IMR-90 (cell line): ENCODE measurements around the gene BTBD18. TPM values are rescaled to one million over a fixed set of nuclear protein-coding genes. Genes with fewer than 3 reads are reported as not detected.

ENCODE experiments used
- ATAC-seq: fragments of 200-7000 bp; cut with Tn5 transposase; 2 replicates; pipeline ENCODE4 v1.9.1; 2020; ENCODE audit warnings: low read depth, mild to moderate bottlenecking, moderate library complexity
- BruUV-seq: library from RNA; stranded (reverse); fragments of 400-500 nt; replicated peaks from 2 replicates; lab custom pipeline; 2021; lab: Mats Ljungman, UMichigan
- CTCF ChIA-PET: fragments of 300-600 bp; formaldehyde crosslinking; extraction: SDS; loops from one replicate; lab custom pipeline; 2021; ENCODE audit warnings: antibody characterized with exemption; lab: Yijun Ruan, JAX
- POLR2A ChIA-PET: fragments of 300-600 bp; sonication (Branson Sonifier 250); formaldehyde crosslinking; loops from one replicate; lab custom pipeline; 2022; ENCODE audit warnings: antibody characterized with exemption; ENCODE audit not compliant: unreplicated experiment; lab: Charles Lee
- DNase-seq: peaks from one replicate; pipeline ENCODE4 v3.0.0; 2013
- H2AFZ ChIP-seq: replicated peaks from 2 replicates; pipeline ENCODE3; 2013; ENCODE audit warnings: low read length, mild to moderate bottlenecking; ENCODE audit not compliant: poor library complexity
- H2AK5ac ChIP-seq: 2 replicates; pipeline ENCODE4 v1.6.1; 2013; ENCODE audit warnings: low read depth, low read length, inconsistent platforms
- H2AK9ac ChIP-seq: replicated peaks from 2 replicates; pipeline ENCODE3; 2013; ENCODE audit warnings: mild to moderate bottlenecking, low read depth, low read length, moderate library complexity; ENCODE audit not compliant: poor library complexity
- H2BK120ac ChIP-seq: 2 replicates; pipeline ENCODE4 v1.6.1; 2013; ENCODE audit warnings: low read depth, low read length, inconsistent platforms
- H2BK15ac ChIP-seq: 3 replicates; pipeline ENCODE4 v1.6.1; 2013; ENCODE audit warnings: low read depth, low read length, inconsistent platforms
- H2BK20ac ChIP-seq: 2 replicates; pipeline ENCODE4 v1.6.1; 2013; ENCODE audit warnings: low read depth, mild to moderate bottlenecking, inconsistent platforms, low read length, moderate library complexity
- H2BK5ac ChIP-seq: 2 replicates; pipeline ENCODE4 v1.6.1; 2013; ENCODE audit warnings: mild to moderate bottlenecking, low read depth, low read length, inconsistent platforms; ENCODE audit not compliant: poor library complexity, severe bottlenecking
- H3K14ac ChIP-seq: replicated peaks from 2 replicates; pipeline ENCODE4 v1.6.1; 2013; ENCODE audit warnings: low read depth, low read length, inconsistent platforms
- H3K18ac ChIP-seq: 2 replicates; pipeline ENCODE4 v1.6.1; 2013; ENCODE audit warnings: low read depth, low read length, control low read depth
- H3K23ac ChIP-seq: 2 replicates; pipeline ENCODE4 v1.6.1; 2013; ENCODE audit warnings: low read depth, low read length, inconsistent platforms
- H3K27ac ChIP-seq: 2 replicates; pipeline ENCODE4 v1.5.1; 2013; ENCODE audit warnings: mild to moderate bottlenecking, control low read depth, low read length; ENCODE audit not compliant: insufficient read depth
- H3K27me3 ChIP-seq: 2 replicates; pipeline ENCODE4 v1.6.1; 2013; ENCODE audit warnings: low read length; ENCODE audit not compliant: control insufficient read depth, insufficient read depth
- H3K36me3 ChIP-seq: 2 replicates; pipeline ENCODE4 v1.6.1; 2013; ENCODE audit warnings: low read length, mixed read lengths; ENCODE audit not compliant: control insufficient read depth, insufficient read depth
- H3K4ac ChIP-seq: 2 replicates; pipeline ENCODE4 v1.6.1; 2013; ENCODE audit warnings: low read depth, low read length, inconsistent platforms
- H3K4me1 ChIP-seq: 2 replicates; pipeline ENCODE4 v1.6.1; 2013; ENCODE audit warnings: low read length, mixed read lengths; ENCODE audit not compliant: control insufficient read depth, insufficient read depth
- H3K4me2 ChIP-seq: 2 replicates; pipeline ENCODE4 v1.6.1; 2013; ENCODE audit warnings: low read depth, mild to moderate bottlenecking, control low read depth, low read length, moderate library complexity
- H3K4me3 ChIP-seq: 2 replicates; pipeline ENCODE4 v1.5.1; 2013; ENCODE audit warnings: low read depth, mild to moderate bottlenecking, control low read depth, low read length, moderate library complexity; ENCODE audit not compliant: insufficient read depth
- H3K56ac ChIP-seq: 2 replicates; pipeline ENCODE4 v1.6.1; 2013; ENCODE audit warnings: low read length, inconsistent platforms; ENCODE audit not compliant: insufficient read depth; ENCODE audit errors: extremely low read depth
- H3K79me1 ChIP-seq, 2 experiments: 2 replicates each; pipeline ENCODE4 v1.6.1; 2013; ENCODE audit warnings: low read length in 2 of 2, inconsistent platforms in 1 of 2, low read depth in 1 of 2
- H3K9ac ChIP-seq: 2 replicates; pipeline ENCODE4 v1.6.1; 2013; ENCODE audit warnings: low read depth, low read length, control low read depth
- H3K9me1 ChIP-seq: 2 replicates; pipeline ENCODE4 v1.6.1; 2013; ENCODE audit warnings: low read length, inconsistent platforms; ENCODE audit not compliant: insufficient read depth
- H3K9me3 ChIP-seq: 2 replicates; pipeline ENCODE4 v1.6.1; 2013; ENCODE audit warnings: low read length; ENCODE audit not compliant: control insufficient read depth, insufficient read depth
- H4K20me1 ChIP-seq: 2 replicates; pipeline ENCODE4 v1.6.1; 2013; ENCODE audit warnings: low read length, inconsistent platforms; ENCODE audit not compliant: insufficient read depth
- H4K5ac ChIP-seq: 2 replicates; pipeline ENCODE4 v1.6.1; 2013; ENCODE audit warnings: mild to moderate bottlenecking, low read depth, low read length, control low read depth
- H4K8ac ChIP-seq, 2 experiments: 2 replicates each; pipeline ENCODE4 v1.6.1; 2013; ENCODE audit warnings: low read depth in 2 of 2, low read length in 2 of 2, control low read depth in 1 of 2, inconsistent platforms in 1 of 2
- H4K91ac ChIP-seq: 2 replicates; pipeline ENCODE4 v1.6.1; 2013; ENCODE audit warnings: low read depth, low read length, inconsistent platforms; ENCODE audit not compliant: insufficient read depth
- MXI1 ChIP-seq: IDR thresholded peaks from 2 replicates; pipeline ENCODE4 v1.6.1; 2012; ENCODE audit warnings: low read depth, mild to moderate bottlenecking, low read length, moderate library complexity, borderline replicate concordance
- POLR2A ChIP-seq: IDR thresholded peaks from 2 replicates; pipeline ENCODE4 v1.6.1; 2012; ENCODE audit warnings: mild to moderate bottlenecking, low read depth, low read length
- RAD21 ChIP-seq: IDR thresholded peaks from 2 replicates; pipeline ENCODE4 v1.6.1; 2012; ENCODE audit warnings: low read length, improper control_type of control experiment
- RCOR1 ChIP-seq: IDR thresholded peaks from 2 replicates; pipeline ENCODE4 v1.6.1; 2012; ENCODE audit warnings: mild to moderate bottlenecking, low read length, improper control_type of control experiment; ENCODE audit not compliant: insufficient replicate concordance
- WGBS, 2 experiments: methylation state at CpG; one replicate each; pipeline versions ENCODE4 v1.1.5 to v1.1.7; 2013; ENCODE audit warnings: missing lambda C conversion rate in 2 of 2; ENCODE audit not compliant: insufficient read length in 1 of 2; ENCODE audit errors: extremely low coverage in 2 of 2; 5-methylcytosine and 5-hydroxymethylcytosine counted together
- dilution Hi-C: fragments of 300-500 bp; cut with HindIII; formaldehyde crosslinking; loops from one replicate; pipeline ENCODE4 v1.14.3; 2018; ENCODE audit warnings: low sequenced_read_pairs; ENCODE audit not compliant: unreplicated experiment
- in situ Hi-C: fragments of 300-500 bp; cut with MboI; formaldehyde crosslinking; loops from 3 replicates; pipeline ENCODE4 v1.14.3; 2019; ENCODE audit warnings: low sequenced_read_pairs, inconsistent platforms, mixed read lengths
- intact Hi-C: fragments of 100-400 bp; cut with micrococcal nuclease; formaldehyde crosslinking; loops from 2 replicates; pipeline ENCODE4 v1.10.0; 2022
- polyA plus RNA-seq, 3 experiments: library from polyadenylated mRNA; depleted of rRNA; stranded (reverse); fragments of >200 nt; gene quantifications; 2 replicates each; pipeline ENCODE4 v1.2.3, GENCODE V29; 2012; ENCODE audit warnings: low replicate concordance in 1 of 3
- total RNA-seq: library from RNA; depleted of rRNA; stranded (reverse); fragments of >200 nt; gene quantifications from 2 replicates; pipeline ENCODE4 v1.2.3, GENCODE V29; 2012
- TF ChIP-seq, protein P1 (sequence below): fragments of 150-350 bp; IDR thresholded peaks from 2 replicates; pipeline ENCODE4 v1.6.1; 2016; ENCODE audit warnings: low read depth, mild to moderate bottlenecking, low read length, moderate library complexity, borderline replicate concordance

BTBD18 gene
- total and polyA plus RNA-seq, 2 of the 4 experiments (the other 2 are of a cell fraction), result not detected

DNA sequence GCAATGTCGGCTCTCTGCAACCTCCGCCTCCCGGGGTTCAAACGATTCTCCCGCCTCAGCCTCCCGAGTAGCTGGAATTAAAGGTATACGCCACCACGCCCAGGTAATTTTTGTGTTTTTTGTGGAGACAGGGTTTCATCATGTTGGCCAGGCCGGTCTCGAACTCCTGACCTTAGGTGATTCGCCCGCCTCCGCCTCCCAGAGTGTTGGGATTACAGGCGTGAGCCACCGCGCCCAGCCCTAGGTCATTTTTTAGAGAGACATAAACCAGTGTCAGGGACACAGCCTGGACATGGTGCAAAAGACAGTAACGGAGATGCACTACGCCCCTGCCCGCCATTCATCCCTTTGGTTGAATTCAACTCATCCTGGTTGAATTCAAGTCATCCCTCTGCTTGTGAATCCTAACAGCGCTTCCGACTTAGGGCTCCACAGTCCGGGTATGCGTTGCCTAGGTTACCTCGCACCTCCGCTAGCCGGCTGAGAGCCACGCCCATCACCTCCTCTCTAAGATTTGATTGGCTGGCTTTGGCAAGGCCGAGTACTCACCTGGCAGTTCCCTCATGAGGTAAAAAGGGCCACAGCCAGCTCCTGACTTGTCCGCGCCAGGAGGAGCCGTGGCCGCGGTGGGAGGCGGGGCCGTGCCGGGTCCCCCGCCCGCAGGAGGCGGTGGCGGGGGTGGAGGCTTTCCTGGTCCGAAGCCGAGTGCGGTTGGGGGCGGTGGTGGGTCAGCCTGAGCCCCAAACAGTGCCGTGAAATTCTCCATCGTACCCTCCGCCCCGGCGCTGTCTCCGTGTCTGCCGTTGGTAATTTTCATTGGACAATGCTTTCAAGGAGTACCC, 40.0 kb downstream of the BTBD18 start, which contains the start of gene MED19:
Gene MED19 (minus strand): TSS at position 802 of the 842 bp plus-strand sequence. CDS start 36 bp downstream, at position 766.
- peak within 1 kb of the TSS; percentile 2; the same call in 1 of the 3 replicates for H2BK15ac ChIP-seq
- peak; percentile 42 for ATAC-seq
- peak; percentile 72 for DNase-seq
- peak within 1 kb of the TSS; percentile 91 for H3K4ac ChIP-seq
- H3K27me3 ChIP-seq, result no peaks in the 10 kb centered on the region
- peak within 1 kb of the TSS; percentile 85 for H4K5ac ChIP-seq
- H2AK9ac ChIP-seq, result peak within 1 kb of the TSS; percentile 96
- peak within 1 kb of the TSS; percentile 94 for H4K91ac ChIP-seq
- H2AK5ac ChIP-seq, result peak within 1 kb of the TSS; percentile 93
- CTCF ChIA-PET, result interaction anchor here (0.7 kb wide), 1 partner anchor 89 kb away, joined by 3 read pairs; no protein-coding TSS in a partner anchor
- peak within 1 kb of the TSS; percentile 71 for H3K56ac ChIP-seq
- H3K18ac ChIP-seq, result no peak within 1 kb of the TSS
- peaks cover 5% of the 10 kb centered on the region; the same call in 1 of the 2 replicates for H3K4me1 ChIP-seq
- peak within 1 kb of the TSS; percentile 86 for H2BK5ac ChIP-seq
- TF ChIP-seq POLR2A (peak; percentile 76; the same call in 1 of the 2 replicates), RAD21 (no peak), MXI1 (peak; percentile 33; the same call in 1 of the 2 replicates), RCOR1 (no peak)
- TF ChIP-seq, protein P1, sequence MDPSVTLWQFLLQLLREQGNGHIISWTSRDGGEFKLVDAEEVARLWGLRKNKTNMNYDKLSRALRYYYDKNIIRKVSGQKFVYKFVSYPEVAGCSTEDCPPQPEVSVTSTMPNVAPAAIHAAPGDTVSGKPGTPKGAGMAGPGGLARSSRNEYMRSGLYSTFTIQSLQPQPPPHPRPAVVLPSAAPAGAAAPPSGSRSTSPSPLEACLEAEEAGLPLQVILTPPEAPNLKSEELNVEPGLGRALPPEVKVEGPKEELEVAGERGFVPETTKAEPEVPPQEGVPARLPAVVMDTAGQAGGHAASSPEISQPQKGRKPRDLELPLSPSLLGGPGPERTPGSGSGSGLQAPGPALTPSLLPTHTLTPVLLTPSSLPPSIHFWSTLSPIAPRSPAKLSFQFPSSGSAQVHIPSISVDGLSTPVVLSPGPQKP, result no peak
- H2AFZ ChIP-seq, result peak within 1 kb of the TSS; percentile 96
- peak within 1 kb of the TSS; percentile 90 for H3K23ac ChIP-seq
- intact Hi-C loops, result no loop called here
- WGBS, 2 experiments, result 3% methylated on average over 35 of the region's 51 CpGs; no CpG with 5 or more reads in 1 of the 2 experiments
- in situ Hi-C loops, result no loop called here
- peak within 1 kb of the TSS; percentile 57 for H2BK120ac ChIP-seq
- peak within 1 kb of the TSS; percentile 74 for H3K4me3 ChIP-seq
- peak within 1 kb of the TSS; percentile 96 for H3K9ac ChIP-seq
- H2BK20ac ChIP-seq, result no peak within 1 kb of the TSS
- BruUV-seq, result TSS peak; percentile 57
- H3K14ac ChIP-seq, result peak within 1 kb of the TSS; percentile 76
- H4K8ac ChIP-seq, result peak within 1 kb of the TSS; percentile 91 to 99
- peaks cover 2% of the 10 kb centered on the region; the same call in 1 of the 2 replicates for H3K36me3 ChIP-seq
- dilution Hi-C loops, result no loop called here
- H4K20me1 ChIP-seq, result no peaks in the 10 kb centered on the region
- POLR2A ChIA-PET, result interaction anchor here (1.0 kb wide), 1 partner anchor 528 kb away, joined by 3 read pairs; no protein-coding TSS in a partner anchor
- peak within 1 kb of the TSS; percentile 92 for H3K27ac ChIP-seq
- peak within 1 kb of the TSS; percentile 90 for H3K4me2 ChIP-seq
- H3K79me1 ChIP-seq, result peaks cover 15 to 59% of the 10 kb centered on the region in 2 experiments
- H3K9me3 ChIP-seq, result no peaks in the 10 kb centered on the region
- 0 out of 2 replicates have a peak, but pooled peaks cover 3% of the 10 kb centered on the region for H3K9me1 ChIP-seq
